T-cell (primary cell): ENCODE data around the gene DCAF11. TPM values are rescaled to one million over a fixed set of nuclear protein-coding genes. Genes with fewer than 3 reads are reported as not detected.

ENCODE experiments used
- total RNA-seq, 35 experiments: library from RNA in 6 of 35; stranded (reverse) in 6 of 35; fragments of 120-200 nt in 1 of 35; gene quantifications; one replicate each; pipeline versions ENCODE4 v1.2.1 to v1.2.4 and lab custom pipeline; 2013 to 2026

Gene DCAF11
- total RNA-seq, 5 donors from 2014 or later (not counting 1 experiment from before 2014, with no cell fraction given) = 78.5 to 94.1 (median 89.6) TPM

Other genes with a start within 250 kb of the DCAF11 start
- 10 to 100 TPM; 11.1 to 21.4 (median 17.5) TPM for gene DHRS4, start 161.0 kb upstream of the DCAF11 start, total RNA-seq
- 10 to 100 TPM; 14.0 to 21.9 (median 16.4) TPM for gene DHRS4L2, start 125.8 kb upstream of the DCAF11 start, total RNA-seq
- 1 to 10 TPM in 1 of 5 donors, under 1 TPM in 4; 0.38 to 1.9 (median 0.59) TPM for gene CARMIL3, start 62.8 kb upstream of the DCAF11 start, total RNA-seq
- not detected for gene CPNE6, start 43.2 kb upstream of the DCAF11 start, total RNA-seq
- gene PCK2, start 20.5 kb upstream of the DCAF11 start, total RNA-seq = 10 to 100 TPM; 11.8 to 35.5 (median 29.4) TPM
- 1 to 10 TPM; 1.9 to 3.7 (median 3.4) TPM for gene NRL, start 172 bp downstream of the DCAF11 start, total RNA-seq
- 1 to 10 TPM; 2.5 to 3.5 (median 3.2) TPM for gene FITM1, start 15.9 kb downstream of the DCAF11 start, total RNA-seq
- 100 to 1,000 TPM; 221 to 291 (median 259) TPM for gene PSME1, start 21.4 kb downstream of the DCAF11 start, total RNA-seq
- 10 to 100 TPM in 3 of 5 donors, 1 to 10 TPM in 2; 9.3 to 29.8 (median 20.8) TPM for gene EMC9, start 26.8 kb downstream of the DCAF11 start, total RNA-seq
- 100 to 1,000 TPM; 130 to 192 (median 159) TPM for gene PSME2, start 31.8 kb downstream of the DCAF11 start, total RNA-seq
- gene RNF31, start 32.7 kb downstream of the DCAF11 start, total RNA-seq = 100 to 1,000 TPM in 3 of 5 donors, 10 to 100 TPM in 2; 67.7 to 131 (median 100) TPM
- gene IRF9, start 46.5 kb downstream of the DCAF11 start, total RNA-seq = 100 to 1,000 TPM; 201 to 285 (median 215) TPM
- 10 to 100 TPM; 32.4 to 82.5 (median 41.5) TPM for gene REC8, start 57.3 kb downstream of the DCAF11 start, total RNA-seq
- 10 to 100 TPM; 34.4 to 53.4 (median 39.6) TPM for gene IPO4, start 74.0 kb downstream of the DCAF11 start, total RNA-seq
- gene TM9SF1, start 80.7 kb downstream of the DCAF11 start, total RNA-seq = 10 to 100 TPM; 19.0 to 29.5 (median 21.8) TPM
- 1 to 10 TPM in 2 of 5 donors, under 1 TPM in 3; 0.35 to 1.4 (median 0.44) TPM for gene TSSK4, start 90.9 kb downstream of the DCAF11 start, total RNA-seq
- gene CHMP4A, start 98.7 kb downstream of the DCAF11 start, total RNA-seq = 10 to 100 TPM; 81.9 to 99.6 (median 92.8) TPM
- 10 to 100 TPM in 3 of 5 donors, 1 to 10 TPM in 2; 7.2 to 17.5 (median 12.1) TPM for gene MDP1, start 101.3 kb downstream of the DCAF11 start, total RNA-seq
- 100 to 1,000 TPM in 4 of 5 donors, 10 to 100 TPM in 1; 92.1 to 107 (median 101) TPM for gene NEDD8, start 117.6 kb downstream of the DCAF11 start, total RNA-seq
- gene GMPR2, start 118.2 kb downstream of the DCAF11 start, total RNA-seq = 10 to 100 TPM; 53.8 to 81.2 (median 64.0) TPM
- gene TINF2, start 127.8 kb downstream of the DCAF11 start, total RNA-seq = 100 to 1,000 TPM; 119 to 160 (median 139) TPM
- gene TGM1, start 148.4 kb downstream of the DCAF11 start, total RNA-seq = 10 to 100 TPM in 2 of 5 donors, 1 to 10 TPM in 3; 4.9 to 13.5 (median 9.4) TPM
- gene RABGGTA, start 156.8 kb downstream of the DCAF11 start, total RNA-seq = 10 to 100 TPM; 49.3 to 66.5 (median 62.4) TPM
- gene DHRS1, start 185.0 kb downstream of the DCAF11 start, total RNA-seq = 10 to 100 TPM; 34.2 to 47.6 (median 39.1) TPM
- 10 to 100 TPM; 29.7 to 33.2 (median 30.8) TPM for gene NOP9, start 185.1 kb downstream of the DCAF11 start, total RNA-seq
- gene CIDEB, start 193.2 kb downstream of the DCAF11 start, total RNA-seq = 10 to 100 TPM; 13.0 to 22.8 (median 20.8) TPM
- 10 to 100 TPM; 18.6 to 25.2 (median 20.3) TPM for gene LTB4R2, start 195.4 kb downstream of the DCAF11 start, total RNA-seq
- 10 to 100 TPM; 17.0 to 29.0 (median 18.0) TPM for gene LTB4R, start 196.7 kb downstream of the DCAF11 start, total RNA-seq
- 10 to 100 TPM in 1 of 5 donors, 1 to 10 TPM in 4; 7.8 to 10.4 (median 8.5) TPM for gene ADCY4, start 220.3 kb downstream of the DCAF11 start, total RNA-seq
- 10 to 100 TPM; 26.2 to 68.3 (median 59.2) TPM for gene RIPK3, start 225.2 kb downstream of the DCAF11 start, total RNA-seq